ENCODE data around the gene NPAS2.
A peak's percentile ranks its signal among the peaks of the same experiment; 100 is the strongest.

The NPAS2 gene

GRCh38 chr2:100995309-100996075 is 175.6 kb downstream of the NPAS2 start:
- DNase-seq: no peak

- DNase-seq: no peak
Measured at GRCh38 chr2:100997509-100998234, 177.7 kb downstream of the NPAS2 start.

- no peak for DNase-seq
Measured at GRCh38 chr2:100998235-100998573, 178.3 kb downstream of the NPAS2 start.

GRCh38 chr2:100999995-101000394 is 180.1 kb downstream of the NPAS2 start:
- DNase-seq: no peak

- DNase-seq: peak; percentile 84 to 99 (median 94)
Measured at GRCh38 chr2:101001691-101002561, 182.0 kb downstream of the NPAS2 start, which contains the start of gene RPL31. TSS of gene RPL31 (plus strand) at chr2:101002289. CDS start at chr2:101002702, 413 bp downstream.

GRCh38 chr2:101002562-101003277 is 182.8 kb downstream of the NPAS2 start:
- DNase-seq: peak in 1 of 5 experiments; percentile 8

GRCh38 chr2:101003278-101003775 is 183.4 kb downstream of the NPAS2 start:
- DNase-seq: no peak

GRCh38 chr2:101004620-101005325 is 184.8 kb downstream of the NPAS2 start:
- no peak for DNase-seq

- no peak for DNase-seq
Measured at GRCh38 chr2:101006065-101006715, 186.3 kb downstream of the NPAS2 start.

GRCh38 chr2:101007415-101008345 is 187.7 kb downstream of the NPAS2 start:
- DNase-seq: no peak

- no peak for DNase-seq
Measured at GRCh38 chr2:101011152-101011551, 191.2 kb downstream of the NPAS2 start.

- DNase-seq: peak in 1 of 5 experiments; percentile 32
Measured at GRCh38 chr2:101012054-101012705, 192.2 kb downstream of the NPAS2 start.

- DNase-seq: peak in 1 of 5 experiments; percentile 29
Measured at GRCh38 chr2:101012706-101013181, 192.8 kb downstream of the NPAS2 start.

- no peak for DNase-seq
Measured at GRCh38 chr2:101014264-101014857, 194.4 kb downstream of the NPAS2 start.

GRCh38 chr2:101017371-101017770 is 197.4 kb downstream of the NPAS2 start:
- no peak for DNase-seq

GRCh38 chr2:101018934-101019333 is 199.0 kb downstream of the NPAS2 start:
- DNase-seq: no peak

- no peak for DNase-seq
Measured at GRCh38 chr2:101022221-101022620, 202.3 kb downstream of the NPAS2 start.

- DNase-seq: no peak
Measured at GRCh38 chr2:101023327-101024107, 203.6 kb downstream of the NPAS2 start.

All from T-helper 2 cell (primary cell).